ENCODE data around the gene SP7. TPM values are rescaled to one million over a fixed set of nuclear protein-coding genes. Genes with fewer than 3 reads are reported as not detected.
A peak's percentile ranks its signal among the peaks of the same experiment; 100 is the strongest.

The SP7 gene
- total and polyA plus RNA-seq, 10 of the 15 experiments (the other 5 are each of a cell fraction or from before 2014, with no cell fraction given): 0.05 to 0.11 TPM; not detected in 8

GRCh38 chr12:53380104-53380793, 44.1 kb upstream of the SP7 start, which contains the start of gene SP1 (continued):
- no peak for TF ChIP-seq JUNB (IDR thresholded peaks at IDR 0.05)
- peak; percentile 56; the same call in 1 of the 2 replicates for TF ChIP-seq CHD2 (IDR thresholded peaks at IDR 0.05; ENCODE audit: borderline replicate concordance, low read depth, low read length)
- no peak for TF ChIP-seq ZBED1 (IDR thresholded peaks at IDR 0.05; ENCODE audit: borderline replicate concordance)
- 0 out of 2 replicates have a peak, but pooled peaks have one; percentile 69 for TF ChIP-seq CHD1 (IDR thresholded peaks at IDR 0.05; ENCODE audit: low read depth, low read length)
- TF ChIP-seq EGR1 (IDR thresholded peaks at IDR 0.05; ENCODE audit: borderline replicate concordance in 1 of 2, low read depth in 2 of 2, low read length in 2 of 2): peak in 1 of 2 experiments; percentile 91; a peak in 2 of 3 replicates
- TF ChIP-seq TCF3 (IDR thresholded peaks at IDR 0.05; ENCODE audit: borderline replicate concordance, insufficient read depth, low read depth, low read length): peak; percentile 44; the same call in 1 of the 2 replicates
- TF ChIP-seq TAF1 (IDR thresholded peaks at IDR 0.05; ENCODE audit: borderline replicate concordance, low read depth, low read length): no peak
- TF ChIP-seq ASH2L (IDR thresholded peaks at IDR 0.05; ENCODE audit: borderline replicate concordance, low read depth): no peak
- no peak for TF ChIP-seq NR2C2 (IDR thresholded peaks at IDR 0.05; ENCODE audit: borderline replicate concordance, control insufficient read depth, insufficient read length, low read depth)
- no peak for TF ChIP-seq HDAC2 (IDR thresholded peaks at IDR 0.05)
- peak; percentile 77 for TF ChIP-seq POLR2A (IDR thresholded peaks at IDR 0.05; ENCODE audit: low read depth, low read length)
- 0 out of 2 replicates have a peak, but pooled peaks have one; percentile 53 for TF ChIP-seq LARP7 (IDR thresholded peaks at IDR 0.05)
- TF ChIP-seq, protein P1, sequence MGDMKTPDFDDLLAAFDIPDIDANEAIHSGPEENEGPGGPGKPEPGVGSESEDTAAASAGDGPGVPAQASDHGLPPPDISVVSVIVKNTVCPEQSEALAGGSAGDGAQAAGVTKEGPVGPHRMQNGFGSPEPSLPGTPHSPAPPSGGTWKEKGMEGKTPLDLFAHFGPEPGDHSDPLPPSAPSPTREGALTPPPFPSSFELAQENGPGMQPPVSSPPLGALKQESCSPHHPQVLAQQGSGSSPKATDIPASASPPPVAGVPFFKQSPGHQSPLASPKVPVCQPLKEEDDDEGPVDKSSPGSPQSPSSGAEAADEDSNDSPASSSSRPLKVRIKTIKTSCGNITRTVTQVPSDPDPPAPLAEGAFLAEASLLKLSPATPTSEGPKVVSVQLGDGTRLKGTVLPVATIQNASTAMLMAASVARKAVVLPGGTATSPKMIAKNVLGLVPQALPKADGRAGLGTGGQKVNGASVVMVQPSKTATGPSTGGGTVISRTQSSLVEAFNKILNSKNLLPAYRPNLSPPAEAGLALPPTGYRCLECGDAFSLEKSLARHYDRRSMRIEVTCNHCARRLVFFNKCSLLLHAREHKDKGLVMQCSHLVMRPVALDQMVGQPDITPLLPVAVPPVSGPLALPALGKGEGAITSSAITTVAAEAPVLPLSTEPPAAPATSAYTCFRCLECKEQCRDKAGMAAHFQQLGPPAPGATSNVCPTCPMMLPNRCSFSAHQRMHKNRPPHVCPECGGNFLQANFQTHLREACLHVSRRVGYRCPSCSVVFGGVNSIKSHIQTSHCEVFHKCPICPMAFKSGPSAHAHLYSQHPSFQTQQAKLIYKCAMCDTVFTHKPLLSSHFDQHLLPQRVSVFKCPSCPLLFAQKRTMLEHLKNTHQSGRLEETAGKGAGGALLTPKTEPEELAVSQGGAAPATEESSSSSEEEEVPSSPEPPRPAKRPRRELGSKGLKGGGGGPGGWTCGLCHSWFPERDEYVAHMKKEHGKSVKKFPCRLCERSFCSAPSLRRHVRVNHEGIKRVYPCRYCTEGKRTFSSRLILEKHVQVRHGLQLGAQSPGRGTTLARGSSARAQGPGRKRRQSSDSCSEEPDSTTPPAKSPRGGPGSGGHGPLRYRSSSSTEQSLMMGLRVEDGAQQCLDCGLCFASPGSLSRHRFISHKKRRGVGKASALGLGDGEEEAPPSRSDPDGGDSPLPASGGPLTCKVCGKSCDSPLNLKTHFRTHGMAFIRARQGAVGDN (IDR thresholded peaks at IDR 0.05): 0 out of 2 replicates have a peak, but pooled peaks have one; percentile 37
- no peak for TF ChIP-seq TCF12 (IDR thresholded peaks at IDR 0.05; ENCODE audit: low read depth, low read length)
- TF ChIP-seq MAX (IDR thresholded peaks at IDR 0.05; ENCODE audit: low read depth, low read length): 0 out of 2 replicates have a peak, but pooled peaks have one; percentile 25
- TF ChIP-seq ZNF217 (IDR thresholded peaks at IDR 0.05): no peak
- TF ChIP-seq IRF5 (IDR thresholded peaks at IDR 0.05; ENCODE audit: borderline replicate concordance): no peak
- peak; percentile 27; the same call in 1 of the 2 replicates for TF ChIP-seq SREBF1 (IDR thresholded peaks at IDR 0.05; ENCODE audit: low read length)
- peak; percentile 44; the same call in 1 of the 2 replicates for TF ChIP-seq NR2C1 (IDR thresholded peaks at IDR 0.05)
- 0 out of 2 replicates have a peak, but pooled peaks have one; percentile 33 for TF ChIP-seq NKRF (conservative IDR thresholded peaks at IDR 0.05)
- TF ChIP-seq ETV6 (conservative IDR thresholded peaks at IDR 0.05 in 1 of 2, IDR thresholded peaks at IDR 0.05 in 1 of 2; ENCODE audit: borderline replicate concordance in 1 of 2, low read depth in 1 of 2): no peak
- TF ChIP-seq TARDBP (IDR thresholded peaks at IDR 0.05; ENCODE audit: borderline replicate concordance): no peak
- no peak for TF ChIP-seq SPI1 (IDR thresholded peaks at IDR 0.05; ENCODE audit: borderline replicate concordance, insufficient read depth, low read depth, low read length)
